ENCODE results near the gene CA5B. TPM values are rescaled to one million over a fixed set of nuclear protein-coding genes. Genes with fewer than 3 reads are reported as not detected.
"Not testable (repeated sequence)": the region's sequence is repeated elsewhere in the genome, so short reads cannot be mapped to it uniquely, and the experiment has no call there.

CA5B gene
- total RNA-seq, 1 donor from 2014 or later = 20.1 TPM

GRCh38 chrX:15748841-15749240, 10.8 kb downstream of the CA5B start:
- no peak for DNase-seq

GRCh38 chrX:15749642-15750610, 11.9 kb downstream of the CA5B start:
- no peak for DNase-seq

GRCh38 chrX:15750611-15751154, 12.6 kb downstream of the CA5B start:
- no peak for DNase-seq

GRCh38 chrX:15751155-15751819, 13.2 kb downstream of the CA5B start:
- peak; percentile 2 for DNase-seq

- no peak for DNase-seq
Measured at GRCh38 chrX:15755091-15755490, 17.0 kb downstream of the CA5B start.

- no peak for DNase-seq
Measured at GRCh38 chrX:15758140-15758539, 20.1 kb downstream of the CA5B start.

- not testable (repeated sequence) for DNase-seq
Measured at GRCh38 chrX:15759886-15760285, 21.8 kb downstream of the CA5B start.

GRCh38 chrX:15761564-15762191, 23.6 kb downstream of the CA5B start:
- peak; percentile 14 for DNase-seq

- no peak for DNase-seq
Measured at GRCh38 chrX:15769300-15769954, 31.4 kb downstream of the CA5B start.

GRCh38 chrX:15781961-15782699, 44.1 kb downstream of the CA5B start:
- DNase-seq = no peak

- DNase-seq = no peak
Measured at GRCh38 chrX:15785176-15785750, 47.2 kb downstream of the CA5B start.

GRCh38 chrX:15786915-15787314, 48.8 kb downstream of the CA5B start:
- DNase-seq = no peak

- peak; percentile 48 for DNase-seq
Measured at GRCh38 chrX:15789979-15790768, 52.1 kb downstream of the CA5B start, which contains the start of gene ZRSR2. Gene ZRSR2, plus strand, starts transcription at chrX:15790484. Its CDS starts 12 bp downstream, at chrX:15790496.

GRCh38 chrX:15790769-15791290, 52.8 kb downstream of the CA5B start:
- DNase-seq = peak; percentile 3

- DNase-seq = no peak
Measured at GRCh38 chrX:15797707-15798106, 59.6 kb downstream of the CA5B start.

- DNase-seq = no peak
Measured at GRCh38 chrX:15804563-15804962, 66.5 kb downstream of the CA5B start.

- DNase-seq = no peak
Measured at GRCh38 chrX:15808254-15808653, 70.2 kb downstream of the CA5B start.

GRCh38 chrX:15812192-15812938, 74.3 kb downstream of the CA5B start:
- no peak for DNase-seq

GRCh38 chrX:15813416-15813815, 75.3 kb downstream of the CA5B start:
- DNase-seq = no peak

All from skin of body (tissue), 2 donors.